ENCODE data around the gene STXBP6.
"Not testable (repeated sequence)": the region's sequence is repeated elsewhere in the genome, so short reads cannot be mapped to it uniquely, and the experiment has no call there.

STXBP6 gene

DNA sequence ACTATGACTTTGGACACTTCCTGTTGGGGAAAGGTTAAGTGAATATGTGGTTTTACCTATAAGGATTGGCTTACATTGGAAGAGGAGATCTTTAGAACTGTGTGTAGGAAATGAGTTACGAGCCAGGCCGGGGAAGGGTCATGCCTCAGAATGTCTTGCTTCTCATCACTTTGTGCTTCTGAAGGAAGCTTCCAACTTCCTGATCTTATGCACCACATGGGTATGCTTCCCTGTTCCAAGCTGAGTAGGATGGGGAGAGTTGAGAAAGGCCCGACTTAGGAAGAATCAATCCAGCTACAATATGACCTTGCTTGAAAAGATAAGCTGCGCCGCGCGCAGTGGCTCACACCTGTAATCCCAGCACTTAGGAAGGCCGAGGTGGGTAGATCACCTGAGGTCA, 59.9 kb downstream of the STXBP6 start:
- no peak for DNase-seq (ENCODE audit: low read depth in 2 of 2, low spot score in 1 of 2)

DNA sequence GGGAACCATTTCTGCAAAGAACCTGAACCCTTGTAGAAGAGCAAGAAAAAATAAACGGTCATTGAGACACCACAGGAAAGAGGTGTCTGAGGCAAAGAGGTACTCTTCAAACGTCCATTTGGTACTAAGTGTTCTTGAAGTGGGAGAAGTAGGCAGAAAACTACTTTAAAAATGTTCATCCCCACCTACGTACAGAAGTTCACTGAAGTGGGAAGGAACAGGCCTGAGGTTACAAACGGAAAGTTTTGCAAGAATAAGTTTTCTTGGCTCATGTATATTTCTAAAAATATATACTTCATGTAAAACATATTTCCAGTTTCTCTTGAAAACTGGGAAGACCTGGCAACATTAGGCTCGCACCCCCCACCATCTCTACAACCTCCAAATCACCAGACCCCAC, 61.2 kb downstream of the STXBP6 start:
- DNase-seq (ENCODE audit: low read depth in 2 of 2, low spot score in 1 of 2), result no peak

DNA sequence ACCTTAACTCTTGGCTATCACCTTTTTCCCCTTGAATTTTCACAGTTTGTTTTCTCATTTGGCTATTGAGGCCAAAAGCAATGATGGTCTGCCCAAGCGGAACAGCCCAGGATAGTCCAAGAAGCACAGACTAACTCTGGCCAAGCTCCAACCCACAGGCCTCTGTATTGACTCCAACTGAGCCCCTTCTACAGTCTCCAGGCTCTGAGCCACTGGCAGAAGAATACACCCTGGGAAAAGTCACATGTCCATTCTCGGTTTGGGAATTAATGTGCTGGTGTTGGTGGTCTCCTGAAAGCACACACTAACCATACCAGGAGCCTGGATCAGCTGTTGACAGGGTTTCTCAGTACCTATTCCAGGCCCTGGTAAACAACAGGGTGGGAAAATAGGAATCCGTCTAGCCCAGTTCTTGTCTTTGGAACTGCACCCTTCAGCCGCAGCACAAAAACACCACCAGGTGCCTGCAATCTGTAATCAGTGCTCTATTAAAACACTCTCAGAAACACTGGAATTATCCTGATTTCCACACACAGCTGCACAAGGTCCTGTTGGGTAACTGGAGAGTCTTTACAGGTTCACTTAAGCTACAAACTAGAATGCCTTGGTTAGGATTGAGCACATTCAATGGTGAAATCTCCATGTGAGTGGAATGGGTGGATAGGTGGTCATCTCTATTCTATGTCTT, 63.6 kb downstream of the STXBP6 start:
- DNase-seq (ENCODE audit: low read depth in 2 of 2, low spot score in 1 of 2), result no peak

- no peak for DNase-seq (ENCODE audit: low read depth in 2 of 2, low spot score in 1 of 2)
Measured at GRCh38 chr14:24984846-24985589, 64.9 kb downstream of the STXBP6 start.

- DNase-seq (ENCODE audit: low read depth in 2 of 2, low spot score in 1 of 2), result no peak
Measured at GRCh38 chr14:24982472-24983155, 67.3 kb downstream of the STXBP6 start.

DNA sequence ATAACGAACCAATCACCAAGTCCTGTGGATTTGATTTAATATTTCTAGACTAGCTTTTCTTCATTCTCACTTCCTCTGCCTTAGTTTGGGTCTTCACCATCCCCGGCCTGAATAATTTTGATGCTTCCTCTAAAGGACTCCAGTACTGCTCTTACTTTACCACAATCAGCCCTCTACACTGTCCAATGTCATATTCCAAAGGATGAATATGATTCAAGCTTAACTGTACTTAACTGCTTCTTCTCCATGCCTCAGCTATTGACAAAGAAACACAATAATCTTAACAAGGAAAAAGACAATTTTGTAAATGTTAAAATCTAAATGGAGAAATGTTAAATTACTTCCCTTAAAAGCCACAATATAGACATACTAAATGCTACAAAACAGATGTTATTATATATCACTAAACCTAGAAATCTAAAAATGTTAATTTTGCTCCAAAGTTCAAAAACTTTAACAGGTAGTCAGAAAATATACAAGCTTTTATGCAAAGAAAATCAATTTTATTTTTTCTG, 70.2 kb downstream of the STXBP6 start:
- no peak for DNase-seq (ENCODE audit: low read depth in 2 of 2, low spot score in 1 of 2)

DNA sequence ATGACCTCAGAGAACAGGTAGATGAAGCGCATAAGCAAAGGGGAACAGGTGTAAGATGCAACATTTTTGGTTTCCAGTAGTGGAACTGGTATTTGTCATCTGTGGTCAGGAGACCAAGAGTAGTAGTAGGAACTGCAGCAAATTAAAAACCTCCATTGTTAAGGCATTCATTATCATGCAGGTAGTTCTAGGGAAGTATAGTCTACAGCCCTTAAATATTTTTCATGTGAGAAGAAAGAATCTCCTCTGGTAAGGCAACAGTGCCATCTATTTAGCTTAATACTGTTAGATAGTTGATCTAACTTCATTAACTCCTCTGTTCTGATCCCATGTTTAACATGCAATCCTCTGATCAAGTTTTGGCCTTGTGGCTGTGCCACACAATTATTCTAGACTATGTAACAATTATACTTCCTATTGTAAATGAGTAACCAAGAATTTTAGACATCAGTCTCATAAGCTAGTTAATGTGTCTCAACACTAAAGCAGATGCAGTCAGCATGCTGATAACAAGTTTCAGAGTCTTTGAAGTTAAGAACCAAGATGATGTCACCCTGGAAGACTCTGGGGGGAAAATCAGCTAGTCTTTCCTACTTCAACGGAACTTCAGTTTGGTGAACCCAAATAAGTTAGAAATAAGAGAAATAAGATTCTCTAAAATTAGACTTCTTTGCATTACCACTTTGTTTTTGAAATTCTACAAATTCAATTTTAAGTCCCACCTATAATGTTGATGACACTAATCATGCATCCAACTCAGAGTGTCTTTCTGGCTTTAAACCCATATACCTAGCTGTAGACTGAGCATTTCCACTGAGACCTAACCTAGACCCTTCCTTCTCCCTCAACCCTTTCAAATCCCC, 70.9 kb downstream of the STXBP6 start:
- no peak for DNase-seq (ENCODE audit: low read depth in 2 of 2, low spot score in 1 of 2)

- DNase-seq (ENCODE audit: low read depth in 2 of 2, low spot score in 1 of 2), result no peak
Measured at GRCh38 chr14:24976602-24977001, 73.3 kb downstream of the STXBP6 start.

- DNase-seq (ENCODE audit: low read depth in 2 of 2, low spot score in 1 of 2), result no peak
Measured at GRCh38 chr14:24975393-24975792, 74.6 kb downstream of the STXBP6 start.

- no peak for DNase-seq (ENCODE audit: low read depth in 2 of 2, low spot score in 1 of 2)
Measured at GRCh38 chr14:24974591-24975374, 75.2 kb downstream of the STXBP6 start.

DNA sequence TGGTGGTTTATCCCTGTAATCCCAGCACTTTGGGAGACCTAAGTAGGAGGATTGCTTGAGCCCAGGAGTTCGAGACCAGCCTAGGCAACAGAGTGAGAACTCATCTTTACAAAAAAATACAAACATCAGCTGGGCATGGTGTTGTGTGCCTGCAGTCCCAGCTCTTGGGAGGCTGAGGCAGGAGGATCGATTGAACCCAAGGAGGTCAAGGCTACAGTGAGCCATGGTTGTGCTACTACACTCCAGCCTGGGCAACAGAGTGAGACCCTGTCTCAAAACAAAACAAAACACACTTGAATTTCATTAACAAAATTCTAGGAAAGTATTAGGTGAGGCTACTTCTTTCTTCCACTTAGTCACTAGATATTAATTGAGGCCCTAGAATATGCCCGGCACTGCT, 77.1 kb downstream of the STXBP6 start:
- no peak for DNase-seq (ENCODE audit: low read depth in 2 of 2, low spot score in 1 of 2)

- no peak for DNase-seq (ENCODE audit: low read depth in 2 of 2, low spot score in 1 of 2)
Measured at GRCh38 chr14:24971255-24971654, 78.7 kb downstream of the STXBP6 start.

DNA sequence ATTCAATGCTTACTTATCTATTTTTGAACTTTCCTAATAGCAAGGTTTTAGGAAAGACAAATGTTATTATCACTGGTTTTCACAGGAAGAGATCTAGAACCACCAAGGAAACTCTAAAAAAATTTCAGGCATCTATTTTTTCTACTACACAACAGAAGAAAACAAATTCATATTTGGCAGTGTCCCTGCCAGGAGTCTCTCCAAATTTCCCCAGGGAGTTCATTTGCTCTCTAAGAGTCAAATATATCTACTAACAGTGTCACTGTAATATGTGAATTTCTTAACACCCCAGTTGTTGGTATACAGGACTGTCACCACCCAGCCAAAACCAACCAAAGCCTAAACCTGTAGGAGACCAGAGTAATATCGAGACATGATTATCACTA, 83.4 kb downstream of the STXBP6 start:
- no peak for DNase-seq (ENCODE audit: low read depth in 2 of 2, low spot score in 1 of 2)

DNA sequence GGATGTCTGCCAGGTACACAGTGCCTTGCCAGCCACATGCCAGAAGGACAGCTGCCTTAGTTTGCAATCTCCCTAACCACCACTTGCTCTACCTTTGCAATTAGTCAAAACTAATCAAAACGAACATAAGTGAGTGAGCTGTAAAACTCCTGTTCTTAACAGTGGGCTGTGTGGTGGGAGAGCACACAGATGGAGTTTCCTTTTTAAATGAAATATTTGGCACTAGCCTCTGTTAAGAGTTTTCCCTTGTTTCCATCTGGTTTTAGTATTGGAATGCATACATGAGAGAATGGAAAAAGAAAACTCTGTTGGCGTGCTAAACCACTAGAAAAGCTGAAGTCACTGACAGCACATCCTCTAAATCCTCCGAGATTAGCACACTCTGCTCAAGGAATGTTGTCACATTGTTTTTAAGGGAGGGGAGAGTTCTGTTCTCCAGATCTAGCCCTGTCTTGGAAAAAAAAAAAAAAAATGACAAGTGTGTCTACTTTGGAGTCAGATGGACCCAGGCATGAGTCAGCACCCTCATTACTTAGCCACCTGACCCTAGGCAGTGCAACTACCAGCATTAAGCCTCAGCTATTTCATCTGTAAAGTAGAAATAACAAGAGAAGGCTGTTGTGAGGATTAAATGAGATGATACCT, 83.9 kb downstream of the STXBP6 start:
- DNase-seq (ENCODE audit: low read depth in 2 of 2, low spot score in 1 of 2), result no peak

DNA sequence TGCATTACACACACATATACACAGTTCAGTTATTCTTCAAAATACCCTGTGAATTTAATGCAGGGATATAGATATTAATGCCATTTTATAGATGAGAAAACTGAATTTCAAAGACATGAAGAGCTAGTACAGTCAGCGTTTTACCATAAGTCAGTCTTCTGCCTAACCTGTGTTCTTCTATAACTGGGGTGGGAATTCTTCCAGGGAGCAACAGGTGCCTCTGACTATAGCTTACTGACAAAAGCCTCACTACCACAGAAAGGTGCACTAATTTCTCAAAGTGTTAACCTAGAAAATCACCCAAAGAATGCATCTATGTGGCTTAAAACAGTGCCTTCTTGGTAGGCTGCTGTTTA, 84.4 kb downstream of the STXBP6 start:
- no peak for DNase-seq (ENCODE audit: low read depth in 2 of 2, low spot score in 1 of 2)

DNA sequence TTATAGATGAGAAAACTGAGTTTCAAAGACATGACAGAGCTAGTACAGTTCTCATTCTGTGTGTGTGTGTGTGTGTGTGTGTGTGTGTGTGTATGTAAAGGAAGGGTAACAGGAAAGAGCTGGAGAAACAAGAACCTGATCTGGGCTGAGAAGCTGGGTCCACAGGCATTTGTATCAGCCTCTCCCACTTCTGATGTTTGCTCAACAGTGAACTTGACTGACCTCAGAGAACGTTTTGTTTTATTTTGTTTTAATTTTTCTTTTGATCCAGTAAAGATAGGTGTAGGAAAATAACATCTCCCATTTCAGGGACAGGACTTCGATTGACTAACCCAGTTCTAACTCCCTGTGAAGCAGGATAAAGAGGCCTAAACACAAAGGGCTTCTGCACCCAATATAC, 85.4 kb downstream of the STXBP6 start:
- DNase-seq (ENCODE audit: low read depth in 2 of 2, low spot score in 1 of 2), result no peak

DNA sequence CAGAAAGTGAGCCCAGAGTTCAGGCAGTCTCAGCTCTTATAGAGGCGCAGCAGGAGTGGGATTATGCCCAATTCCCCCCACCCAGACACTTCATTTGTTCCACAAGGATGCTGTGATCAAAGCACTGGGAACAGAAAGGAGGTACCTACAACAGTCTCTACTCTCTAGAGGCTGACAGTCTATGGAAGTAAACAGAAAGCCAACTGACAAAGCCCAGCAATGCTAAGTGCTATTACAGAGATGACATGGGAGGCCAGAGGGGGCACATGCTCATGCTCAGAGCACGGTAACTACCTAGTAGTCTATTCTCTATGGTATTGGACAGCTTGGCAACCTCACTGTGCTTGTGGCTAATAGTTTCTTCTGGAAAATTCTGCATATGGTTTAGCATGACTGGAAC, 85.9 kb downstream of the STXBP6 start:
- no peak for DNase-seq (ENCODE audit: low read depth in 2 of 2, low spot score in 1 of 2)

GRCh38 chr14:24962118-24962517, 87.8 kb downstream of the STXBP6 start:
- DNase-seq (ENCODE audit: low read depth in 2 of 2, low spot score in 1 of 2), result not testable (repeated sequence)

GRCh38 chr14:24960816-24961215, 89.1 kb downstream of the STXBP6 start:
- DNase-seq (ENCODE audit: low read depth in 2 of 2, low spot score in 1 of 2), result no peak

DNA sequence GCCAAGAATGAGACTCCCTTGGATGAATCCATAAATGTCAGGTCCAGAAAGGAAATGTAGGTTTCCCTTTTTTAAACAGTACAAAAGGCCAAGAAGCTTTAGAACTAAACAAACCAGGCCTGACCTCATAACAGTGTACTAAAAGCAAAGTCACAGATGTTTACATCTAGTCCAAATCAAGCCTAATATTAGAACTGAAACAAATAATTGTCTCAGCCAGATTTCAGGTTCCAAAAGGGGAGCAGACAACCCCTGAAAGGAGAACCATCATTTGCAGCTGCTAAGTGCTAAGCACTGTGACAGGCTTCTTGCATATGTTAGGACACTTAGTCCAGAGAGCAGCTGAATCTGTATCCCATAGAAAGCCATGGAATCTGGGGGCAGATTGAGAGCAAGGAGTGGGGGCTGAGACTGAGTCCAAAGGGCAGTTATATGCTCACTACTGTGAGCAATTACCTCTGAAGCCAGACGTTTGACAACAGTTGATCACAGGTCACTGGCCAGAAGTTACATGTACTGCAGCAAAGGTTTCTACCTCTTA, 90.1 kb downstream of the STXBP6 start:
- no peak for DNase-seq (ENCODE audit: low read depth in 2 of 2, low spot score in 1 of 2)
